ENCODE data around the gene NUBP2.

Gene NUBP2, protein sequence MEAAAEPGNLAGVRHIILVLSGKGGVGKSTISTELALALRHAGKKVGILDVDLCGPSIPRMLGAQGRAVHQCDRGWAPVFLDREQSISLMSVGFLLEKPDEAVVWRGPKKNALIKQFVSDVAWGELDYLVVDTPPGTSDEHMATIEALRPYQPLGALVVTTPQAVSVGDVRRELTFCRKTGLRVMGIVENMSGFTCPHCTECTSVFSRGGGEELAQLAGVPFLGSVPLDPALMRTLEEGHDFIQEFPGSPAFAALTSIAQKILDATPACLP

GRCh38 chr16:1782408-1783264 is at the start of gene NUBP2, which contains the start of gene SPSB3:
TSS of gene NUBP2 (plus strand) at chr16:1782960. CDS start at chr16:1783021, 61 bp downstream.
TSS of gene SPSB3 (minus strand) at chr16:1782571. CDS start at chr16:1781483, 1,088 bp downstream.
- in situ Hi-C loops (cut with MboI; ENCODE audit: low sequenced_read_pairs) = no loop called here

DNA sequence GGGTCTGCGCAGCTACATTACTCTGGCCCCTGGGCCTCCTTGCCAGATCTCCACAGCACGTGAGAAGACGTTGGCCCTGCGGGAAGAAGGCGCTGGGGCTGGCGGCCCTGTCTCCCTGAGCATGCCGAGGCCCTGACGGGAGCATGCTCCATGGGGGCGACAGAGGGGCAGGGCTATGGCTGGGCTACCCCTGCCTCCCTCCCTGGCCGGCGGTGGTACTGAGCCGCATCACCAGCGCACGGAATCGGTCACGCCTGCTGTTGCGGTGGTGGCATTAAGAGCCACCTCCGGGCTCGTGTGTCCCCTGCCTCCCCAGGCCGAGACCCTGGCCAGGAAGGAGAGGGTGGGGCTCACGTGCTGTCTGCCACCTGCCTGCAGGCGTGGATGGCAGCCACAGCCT is 48.6 kb upstream of the NUBP2 start:
- in situ Hi-C loops (cut with MboI; ENCODE audit: low sequenced_read_pairs) = no loop called here

- in situ Hi-C loops (cut with MboI; ENCODE audit: low sequenced_read_pairs) = no loop called here
Measured at GRCh38 chr16:1734816-1735215, 47.9 kb upstream of the NUBP2 start.

- in situ Hi-C loops (cut with MboI; ENCODE audit: low sequenced_read_pairs) = no loop called here
Measured at GRCh38 chr16:1740234-1740633, 42.5 kb upstream of the NUBP2 start.

DNA sequence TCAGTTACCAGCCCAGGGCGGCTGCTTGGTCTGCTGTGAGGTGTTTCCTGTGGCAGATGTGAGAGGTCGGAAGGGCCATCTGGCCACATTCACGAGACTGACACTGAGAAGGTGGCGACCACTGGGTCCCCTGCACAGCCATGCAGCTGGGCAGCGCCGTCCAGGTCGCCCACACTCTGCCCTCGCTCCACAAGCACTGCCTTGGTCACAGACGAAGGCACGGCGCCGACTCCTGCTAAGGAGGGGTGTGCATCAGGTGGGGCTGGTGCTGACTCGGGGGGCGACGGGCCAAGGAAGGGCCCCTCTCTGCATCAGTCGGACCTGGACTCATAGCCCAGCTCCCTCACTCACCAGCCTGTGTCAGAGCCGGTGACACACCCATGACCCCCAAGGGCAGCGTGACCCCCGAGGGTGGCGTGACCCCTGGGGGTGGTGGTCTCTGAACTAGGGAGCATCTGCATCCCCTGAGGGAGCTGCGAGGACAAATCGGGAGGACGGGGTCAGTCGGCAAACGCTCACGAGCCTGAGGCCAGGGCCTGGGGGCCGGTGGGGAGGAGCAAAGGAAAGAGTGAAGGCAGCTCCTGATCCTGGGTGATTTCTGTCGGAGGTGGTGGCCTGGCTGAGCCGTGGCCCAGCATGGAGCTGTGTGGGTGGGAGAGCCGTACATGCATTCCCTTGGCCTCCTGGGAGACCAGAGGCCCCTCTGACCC is 41.8 kb upstream of the NUBP2 start:
- in situ Hi-C loops (cut with MboI; ENCODE audit: low sequenced_read_pairs) = no loop called here

DNA sequence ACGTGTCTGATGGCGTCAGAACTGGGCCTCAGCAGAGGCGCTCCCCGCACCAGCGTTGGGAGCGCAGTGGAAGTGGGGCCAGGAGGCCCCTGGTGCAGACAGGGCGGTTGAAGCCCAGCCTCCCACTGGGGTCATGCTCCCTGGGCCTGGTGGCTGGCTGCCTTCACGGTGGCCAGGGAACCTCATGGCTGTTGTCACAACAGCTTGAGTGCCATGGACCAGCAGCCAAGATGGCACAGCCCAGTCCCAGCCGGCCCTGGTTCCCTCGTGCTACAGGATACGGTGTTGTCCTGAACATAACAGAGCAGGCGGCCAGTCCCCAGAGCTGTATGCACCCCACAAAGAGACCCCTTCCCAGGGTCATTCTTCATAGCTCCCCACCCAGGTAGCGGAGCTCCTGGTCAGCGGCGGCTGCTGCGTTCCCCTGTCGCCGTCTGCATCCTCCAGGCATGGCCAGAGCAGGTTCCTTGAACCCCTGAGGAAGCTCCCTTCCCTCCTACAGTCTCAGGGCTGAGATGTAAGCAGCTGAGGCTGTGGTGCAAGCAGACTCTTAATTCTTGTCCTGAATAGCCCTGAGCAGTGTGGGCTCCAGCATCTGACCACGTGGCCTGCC is 41.1 kb upstream of the NUBP2 start:
- in situ Hi-C loops (cut with MboI; ENCODE audit: low sequenced_read_pairs) = no loop called here

GRCh38 chr16:1743376-1744337 is 39.1 kb upstream of the NUBP2 start:
- in situ Hi-C loops (cut with MboI; ENCODE audit: low sequenced_read_pairs) = no loop called here

DNA sequence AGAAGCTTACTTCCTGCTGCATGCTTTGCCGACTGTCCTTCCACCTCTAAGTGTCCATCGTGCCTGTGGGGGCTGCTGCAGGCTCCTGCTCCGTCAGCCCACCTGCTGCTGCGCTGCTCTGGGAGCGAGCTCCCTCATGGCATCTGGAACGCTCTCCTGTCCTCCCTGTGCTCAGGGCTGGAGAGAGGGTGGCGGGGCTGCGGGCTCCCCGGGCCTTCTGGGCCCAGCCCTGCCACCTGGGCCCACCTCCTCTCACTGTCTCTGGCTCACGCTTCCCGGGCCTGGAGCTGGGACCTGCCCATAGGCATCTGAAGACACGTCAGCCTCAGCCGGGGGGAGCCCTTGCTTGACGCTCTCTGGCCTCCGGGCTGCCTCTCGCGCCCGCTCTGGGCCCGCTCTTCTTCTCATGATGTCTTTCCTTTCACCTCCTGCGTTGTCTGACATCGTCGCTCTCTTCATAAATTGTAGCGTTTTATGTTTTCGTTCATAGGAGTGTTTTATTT is 38.4 kb upstream of the NUBP2 start:
- in situ Hi-C loops (cut with MboI; ENCODE audit: low sequenced_read_pairs) = no loop called here

DNA sequence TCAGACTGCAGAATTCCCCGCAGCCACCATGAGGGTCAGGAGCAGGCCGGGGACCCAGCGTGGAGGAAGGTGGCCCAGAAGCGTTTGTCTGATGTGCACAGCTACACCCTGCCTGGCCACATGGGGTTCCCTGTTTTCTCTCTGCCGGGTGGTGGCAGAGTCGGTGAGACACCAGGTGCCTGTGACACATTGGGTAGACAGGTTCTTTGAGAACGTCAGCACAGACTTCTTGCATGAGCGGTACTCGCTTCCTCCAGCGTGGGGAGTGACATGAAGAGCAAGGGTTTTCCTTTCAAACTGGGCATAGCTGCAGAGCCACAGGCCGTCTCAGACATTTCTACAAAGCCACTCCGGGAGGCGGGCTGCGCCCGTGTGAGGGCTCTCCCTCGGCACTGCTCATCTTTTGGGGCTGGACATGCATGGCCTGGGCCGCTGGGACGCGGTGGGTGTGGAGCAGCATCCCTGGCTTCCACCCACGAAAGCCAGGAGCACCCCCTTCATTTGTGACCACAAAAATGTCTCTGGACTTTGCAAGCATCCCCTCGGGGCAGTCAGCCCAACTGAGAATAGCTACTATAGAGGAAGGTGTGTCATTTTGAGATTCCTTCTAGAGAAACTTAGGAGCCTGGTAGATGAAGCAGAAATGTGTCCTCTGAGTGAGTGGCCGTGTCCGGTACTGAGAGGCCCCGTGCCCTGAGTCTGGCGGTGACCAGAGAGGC is 37.4 kb upstream of the NUBP2 start:
- in situ Hi-C loops (cut with MboI; ENCODE audit: low sequenced_read_pairs) = no loop called here

GRCh38 chr16:1745900-1746692 is 36.7 kb upstream of the NUBP2 start:
- in situ Hi-C loops (cut with MboI; ENCODE audit: low sequenced_read_pairs) = no loop called here

GRCh38 chr16:1746693-1747195 is 36.0 kb upstream of the NUBP2 start:
- in situ Hi-C loops (cut with MboI; ENCODE audit: low sequenced_read_pairs) = no loop called here

DNA sequence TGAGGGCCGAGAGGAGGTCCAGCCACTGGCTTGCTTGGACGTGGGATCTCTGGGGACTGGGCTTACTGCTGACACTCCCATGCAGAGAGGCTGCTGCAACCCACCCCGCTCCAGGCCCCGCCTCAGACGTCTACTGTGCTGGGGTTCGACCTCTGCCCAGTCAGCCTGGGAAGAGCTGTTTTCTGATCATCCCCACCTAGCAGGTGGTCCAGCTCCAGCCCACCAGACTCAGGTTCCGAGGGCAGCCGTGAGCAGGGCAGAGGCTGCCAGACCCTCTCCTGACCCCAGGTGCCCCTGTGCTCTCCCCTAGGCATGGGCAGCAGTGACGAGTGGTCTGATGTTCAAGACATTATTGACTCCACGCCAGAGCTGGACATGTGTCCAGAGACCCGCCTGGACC is 34.8 kb upstream of the NUBP2 start:
- in situ Hi-C loops (cut with MboI; ENCODE audit: low sequenced_read_pairs) = no loop called here

DNA sequence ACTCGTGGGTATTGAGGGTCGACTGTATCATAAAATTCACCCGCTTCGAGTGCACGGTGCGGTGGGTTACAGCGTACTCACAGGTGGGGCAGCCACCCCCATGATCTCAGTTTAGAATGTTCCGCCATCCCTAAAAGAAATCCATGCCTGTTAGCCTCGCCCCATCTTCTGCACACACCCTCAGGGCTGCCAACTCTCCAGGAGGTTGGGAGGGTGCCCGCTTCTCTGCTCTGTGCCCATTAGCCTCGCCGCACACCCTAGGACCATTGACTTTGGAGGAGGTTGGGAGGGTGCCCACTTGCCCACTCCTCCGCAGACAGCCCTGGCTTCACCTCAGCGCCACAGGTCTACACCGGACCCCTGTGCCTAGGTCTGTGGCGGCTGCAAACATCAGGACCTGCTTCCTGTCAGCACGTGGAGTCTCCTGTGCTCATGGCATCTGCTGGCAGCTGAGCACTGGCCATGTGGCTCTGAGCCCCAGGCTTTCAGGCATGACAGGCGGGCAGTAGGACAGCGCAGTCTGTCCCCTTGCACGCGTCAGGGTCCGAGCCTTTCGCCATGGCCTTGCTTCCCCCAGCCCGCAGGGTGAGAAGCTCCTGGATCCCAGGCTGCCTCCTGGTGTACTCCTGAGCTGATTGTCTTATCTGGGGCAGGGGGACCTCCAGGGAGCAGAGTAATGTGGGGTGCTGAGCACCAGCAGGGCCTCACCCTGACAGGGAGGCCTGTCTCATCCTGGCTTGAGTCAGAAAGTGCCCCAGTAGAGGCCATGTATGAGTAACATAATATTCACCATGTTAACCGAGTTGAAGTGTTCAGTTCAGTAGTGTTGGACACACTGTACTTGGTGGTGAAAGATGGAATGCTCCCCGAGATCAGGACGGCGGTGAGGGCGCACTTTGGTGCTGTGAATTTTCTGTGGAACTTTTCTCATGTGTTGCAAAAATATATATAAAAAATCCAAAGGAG is 33.3 kb upstream of the NUBP2 start:
- in situ Hi-C loops (cut with MboI; ENCODE audit: low sequenced_read_pairs) = no loop called here

DNA sequence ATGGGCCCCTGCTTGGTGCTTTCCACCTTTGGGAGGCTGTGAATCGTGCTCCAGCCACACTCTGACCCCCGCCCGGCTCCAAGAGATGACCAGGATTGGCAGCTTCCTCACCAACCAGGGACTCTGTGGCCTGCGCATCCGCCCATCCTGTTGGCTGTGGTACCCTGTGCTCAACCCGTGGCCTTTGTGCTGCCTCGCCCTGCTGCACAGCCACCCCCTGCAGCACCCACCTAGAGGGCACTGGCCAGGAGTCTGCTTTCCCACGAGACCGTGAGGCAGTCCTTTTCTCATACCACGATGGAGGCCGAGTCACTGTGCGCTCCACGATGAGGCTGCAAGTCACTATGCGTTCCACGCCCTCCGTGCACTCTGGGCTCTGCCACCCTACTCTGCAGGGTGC is 30.8 kb upstream of the NUBP2 start:
- in situ Hi-C loops (cut with MboI; ENCODE audit: low sequenced_read_pairs) = no loop called here

DNA sequence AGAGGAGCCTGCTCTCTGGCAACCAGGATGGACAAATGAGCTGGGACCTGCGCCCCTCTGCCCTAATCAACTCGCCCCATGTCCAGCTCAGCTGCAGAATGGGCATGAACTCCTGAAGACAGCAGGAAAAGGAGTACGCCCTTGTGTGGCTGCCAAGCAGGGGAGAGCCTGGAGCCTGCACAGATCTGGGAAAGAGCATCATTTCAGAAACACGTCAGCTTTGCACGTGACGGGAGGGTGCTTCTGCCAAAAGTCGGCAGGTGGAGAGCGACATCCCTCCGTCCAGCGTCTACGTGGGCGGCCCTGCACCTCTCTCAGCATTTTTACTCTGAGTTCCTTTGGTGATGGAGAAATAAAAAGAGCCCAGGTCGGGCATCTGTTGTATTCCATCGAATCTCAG is 29.9 kb upstream of the NUBP2 start:
- in situ Hi-C loops (cut with MboI; ENCODE audit: low sequenced_read_pairs) = no loop called here

DNA sequence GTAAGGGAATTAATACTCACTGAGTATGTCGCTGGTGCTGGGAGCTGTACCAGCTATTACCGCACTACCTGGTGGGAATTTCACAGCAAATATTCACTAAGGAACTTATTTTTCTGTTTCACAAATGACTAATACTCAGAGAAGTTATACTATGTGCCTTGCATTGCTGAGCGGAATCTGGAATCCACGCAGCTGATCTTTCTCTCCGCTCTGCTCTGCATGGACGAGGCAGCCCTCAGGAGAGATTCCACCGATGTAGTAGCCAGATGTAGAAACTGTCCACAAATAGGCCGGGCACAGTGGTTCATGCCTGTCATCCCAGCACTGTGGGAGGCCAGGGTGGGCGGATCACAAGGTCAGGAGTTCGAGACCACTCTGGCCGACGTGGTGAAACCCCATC is 28.6 kb upstream of the NUBP2 start:
- in situ Hi-C loops (cut with MboI; ENCODE audit: low sequenced_read_pairs) = no loop called here

All from hTERT RPE-1 (cell line).